H1 (cell line): Measurements from ENCODE around the gene OCEL1. TPM values are rescaled to one million over a fixed set of nuclear protein-coding genes. Genes with fewer than 3 reads are reported as not detected.
A peak's percentile ranks its signal among the peaks of the same experiment; 100 is the strongest.

ENCODE experiments used
- CTCF ChIA-PET: fragments of 300-600 bp; sonication (Branson Sonifier 250); formaldehyde crosslinking; loops from one replicate; lab custom pipeline; 2021; ENCODE audit not compliant: partially characterized antibody; lab: Charles Lee
- POLR2A ChIA-PET: fragments of 300-600 bp; sonication (Branson Sonifier 250); formaldehyde crosslinking; loops from one replicate; lab custom pipeline; 2021; ENCODE audit warnings: inconsistent platforms; ENCODE audit not compliant: partially characterized antibody; lab: Charles Lee
- DNase-seq, 2 experiments: peaks; one replicate each; pipeline versions ENCODE4 v3.0.0 to v3.0.0-alpha.2; 2010 to 2022; ENCODE audit warnings: low spot score in 2 of 2, low read depth in 1 of 2, mixed read lengths in 1 of 2
- FAIRE-seq: peaks from 2 replicates; lab custom pipeline; 2011; peaks lifted over from hg19 to GRCh38; lab: Jason Lieb, UNC
- H2AFZ ChIP-seq: 2 replicates; pipeline ENCODE4 v1.8.1; 2012; ENCODE audit warnings: low read length, inconsistent platforms
- H2AK5ac ChIP-seq: 2 replicates; pipeline ENCODE4 v1.6.1; 2013; ENCODE audit warnings: low read depth, low read length
- H2BK120ac ChIP-seq: replicated peaks from 2 replicates; pipeline ENCODE3; 2013; ENCODE audit warnings: low read depth, low read length, inconsistent platforms
- H2BK12ac ChIP-seq: 2 replicates; pipeline ENCODE4 v1.6.1; 2013; ENCODE audit warnings: low read depth, low read length
- H2BK15ac ChIP-seq: 2 replicates; pipeline ENCODE4 v1.6.1; 2013; ENCODE audit warnings: low read length
- H2BK20ac ChIP-seq: 2 replicates; pipeline ENCODE4 v1.6.1; 2013; ENCODE audit warnings: low read length
- H2BK5ac ChIP-seq: 2 replicates; pipeline ENCODE4 v1.6.1; 2013; ENCODE audit warnings: low read depth, low read length
- H3K14ac ChIP-seq: 2 replicates; pipeline ENCODE4 v1.6.1; 2013; ENCODE audit warnings: inconsistent platforms; ENCODE audit not compliant: insufficient read length
- H3K18ac ChIP-seq: 2 replicates; pipeline ENCODE4 v1.6.1; 2013; ENCODE audit warnings: low read length; ENCODE audit errors: extremely low read depth
- H3K23ac ChIP-seq: 2 replicates; pipeline ENCODE4 v1.6.1; 2013; ENCODE audit warnings: inconsistent platforms; ENCODE audit not compliant: insufficient read length
- H3K23me2 ChIP-seq: 2 replicates; pipeline ENCODE4 v1.6.1; 2013; ENCODE audit warnings: low read depth, low read length
- H3K27ac ChIP-seq: 2 replicates; pipeline ENCODE4 v1.6.1; 2011; ENCODE audit warnings: low read depth, low read length, inconsistent platforms
- H3K27me3 ChIP-seq, 4 experiments: replicated peaks in 1 of 4; 1 replicate in 1 of 4; 2 replicates in 3 of 4; pipeline versions ENCODE4 v1.6.1 to v1.8.1; 2011 to 2013; ENCODE audit warnings: low read length in 3 of 4, mild to moderate bottlenecking in 3 of 4, inconsistent platforms in 2 of 4, mixed read lengths in 2 of 4, moderate library complexity in 1 of 4; ENCODE audit not compliant: control insufficient read depth in 3 of 4, insufficient read depth in 3 of 4; ENCODE audit errors: extremely low read depth in 1 of 4
- H3K36me3 ChIP-seq, 4 experiments: 2 replicates each; pipeline versions ENCODE4 v1.6.1 to v1.8.1; 2011 to 2013; ENCODE audit warnings: mild to moderate bottlenecking in 4 of 4, low read length in 3 of 4, moderate library complexity in 2 of 4, control low read depth in 1 of 4, inconsistent platforms in 1 of 4; ENCODE audit not compliant: insufficient read depth in 4 of 4, control insufficient read depth in 2 of 4
- H3K4ac ChIP-seq: replicated peaks from 2 replicates; pipeline ENCODE3; 2013; ENCODE audit warnings: low read length, low read depth, mixed read lengths, inconsistent platforms; ENCODE audit not compliant: insufficient read length
- H3K4me1 ChIP-seq, 4 experiments: replicated peaks in 1 of 4; 1 replicate in 1 of 4; 2 replicates in 3 of 4; pipeline versions ENCODE4 v1.6.1 to v1.8.1; 2011 to 2013; ENCODE audit warnings: low read length in 3 of 4, inconsistent platforms in 2 of 4, mixed read lengths in 1 of 4; ENCODE audit not compliant: insufficient read depth in 4 of 4, control insufficient read depth in 3 of 4
- H3K4me2 ChIP-seq, 2 experiments: 2 replicates each; pipeline versions ENCODE4 v1.6.1 to v1.8.1; 2011 to 2013; ENCODE audit warnings: low read depth in 2 of 2, low read length in 2 of 2, control low read depth in 1 of 2, inconsistent platforms in 1 of 2, mild to moderate bottlenecking in 1 of 2; ENCODE audit not compliant: insufficient read depth in 1 of 2
- H3K4me3 ChIP-seq, 4 experiments: fragments of 200-600, 300-600 bp in 1 of 4; sonication (generic), shearing (Covaris generic), sonication (Bioruptor Twin) in 1 of 4; 2 replicates each; pipeline versions ENCODE4 v1.5.1 to v1.8.1; 2011 to 2016; ENCODE audit warnings: low read length in 4 of 4, low read depth in 3 of 4, control low read depth in 2 of 4, inconsistent platforms in 2 of 4, mild to moderate bottlenecking in 2 of 4, mixed read lengths in 1 of 4, moderate library complexity in 1 of 4; ENCODE audit not compliant: insufficient read depth in 2 of 4; ENCODE audit errors: extremely low read depth in 1 of 4
- H3K56ac ChIP-seq: replicated peaks from 2 replicates; pipeline ENCODE3; 2013; ENCODE audit warnings: low read depth, mild to moderate bottlenecking, mixed read lengths, low read length, inconsistent platforms; ENCODE audit not compliant: insufficient read length
- H3K79me1 ChIP-seq: 2 replicates; pipeline ENCODE4 v1.6.1; 2013; ENCODE audit warnings: low read depth, low read length, control low read depth
- H3K79me2 ChIP-seq, 2 experiments: 2 replicates each; pipeline versions ENCODE4 v1.6.1 to v1.8.1; 2012 to 2013; ENCODE audit warnings: low read length in 2 of 2, mild to moderate bottlenecking in 2 of 2, inconsistent platforms in 1 of 2; ENCODE audit not compliant: insufficient read depth in 2 of 2, control insufficient read depth in 1 of 2
- H3K9ac ChIP-seq, 4 experiments: replicated peaks in 1 of 4; 1 replicate in 1 of 4; 2 replicates in 3 of 4; pipeline versions ENCODE4 v1.6.1 to v1.8.1; 2011 to 2013; ENCODE audit warnings: low read depth in 3 of 4, low read length in 3 of 4, control low read depth in 2 of 4, mild to moderate bottlenecking in 2 of 4, moderate library complexity in 2 of 4, inconsistent platforms in 1 of 4; ENCODE audit errors: extremely low read depth in 1 of 4
- H3K9me3 ChIP-seq, 2 experiments: 2 replicates each; pipeline versions ENCODE4 v1.6.1 to v1.8.1; 2012 to 2013; ENCODE audit warnings: mild to moderate bottlenecking in 2 of 2, moderate library complexity in 2 of 2, control low read depth in 1 of 2, inconsistent platforms in 1 of 2, low read depth in 1 of 2, low read length in 1 of 2, mixed read lengths in 1 of 2; ENCODE audit not compliant: insufficient read depth in 2 of 2
- H4K20me1 ChIP-seq, 2 experiments: replicated peaks in 1 of 2; 2 replicates each; pipeline versions ENCODE3 to v1.8.1; 2011 to 2013; ENCODE audit warnings: inconsistent platforms in 2 of 2, low read length in 2 of 2, mild to moderate bottlenecking in 1 of 2; ENCODE audit not compliant: insufficient read depth in 2 of 2, control insufficient read depth in 1 of 2
- H4K5ac ChIP-seq: 2 replicates; pipeline ENCODE4 v1.6.1; 2013; ENCODE audit warnings: low read length, low read depth, mixed read lengths, inconsistent platforms; ENCODE audit not compliant: insufficient read length
- H4K8ac ChIP-seq: 2 replicates; pipeline ENCODE4 v1.8.0; 2013; ENCODE audit warnings: mild to moderate bottlenecking, moderate library complexity, low read length, inconsistent platforms; ENCODE audit not compliant: insufficient read depth; ENCODE audit errors: extremely low read depth
- H4K91ac ChIP-seq: replicated peaks from 2 replicates; pipeline ENCODE3; 2013; ENCODE audit warnings: low read length, mixed read lengths, inconsistent platforms; ENCODE audit not compliant: insufficient read length
- BCL11A ChIP-seq, 2 experiments: IDR thresholded peaks; one replicate each; pipeline ENCODE4 v1.6.1; 2011; ENCODE audit warnings: low read depth in 2 of 2, low read length in 2 of 2, mild to moderate bottlenecking in 2 of 2
- KDM4A ChIP-seq: IDR thresholded peaks from one replicate; pipeline ENCODE4 v1.7.1; 2012; ENCODE audit warnings: low read depth, mild to moderate bottlenecking, moderate library complexity, low read length, inconsistent platforms; ENCODE audit not compliant: severe bottlenecking
- POLR2AphosphoS5 ChIP-seq: IDR thresholded peaks from 2 replicates; pipeline ENCODE4 v1.6.1; 2011; ENCODE audit warnings: low read depth, low read length
- SIX5 ChIP-seq: IDR thresholded peaks from 2 replicates; pipeline ENCODE4 v1.6.1; 2011; ENCODE audit warnings: mild to moderate bottlenecking, low read depth, low read length
- SP2 ChIP-seq: IDR thresholded peaks from 2 replicates; pipeline ENCODE4 v1.6.1; 2012; ENCODE audit warnings: mild to moderate bottlenecking, low read length, inconsistent platforms
- SUZ12 ChIP-seq: fragments of 200-600 bp; sonication (generic); IDR thresholded peaks from 2 replicates; pipeline ENCODE4 v1.6.1; 2012; ENCODE audit warnings: mild to moderate bottlenecking, inconsistent platforms, low read length, moderate library complexity, mixed read lengths
- WGBS, 2 experiments: shearing (Covaris generic) in 1 of 2; methylation state at CpG; one replicate each; pipeline versions ENCODE4 v1.1.6 to v1.1.7; 2013 to 2015; ENCODE audit warnings: low lambda C conversion rate in 2 of 2, mixed read lengths in 2 of 2, inconsistent platforms in 1 of 2, low coverage in 1 of 2, missing lambda C conversion rate in 1 of 2; ENCODE audit not compliant: insufficient replicate concordance in 2 of 2, insufficient coverage in 1 of 2, insufficient read length in 1 of 2; ENCODE audit errors: extremely low coverage in 1 of 2, missing lambda C conversion rate in 1 of 2; 5-methylcytosine and 5-hydroxymethylcytosine counted together
- polyA plus RNA-seq, 7 experiments: library from polyadenylated mRNA; depleted of rRNA in 3 of 7; stranded (reverse) in 5 of 7; unstranded in 2 of 7; fragments of >200 nt in 5 of 7; fragments of 200-250 nt in 2 of 7; gene quantifications; 1 replicate in 5 of 7; 2 replicates in 1 of 7; 4 replicates in 1 of 7; pipeline versions ENCODE4 v1.2.1 to v1.2.3, GENCODE V29; 2011 to 2013; ENCODE audit warnings: missing spikeins in 2 of 7, mixed read lengths in 2 of 7
- total RNA-seq: library from RNA; stranded (reverse); fragmentation: NEBNext Ultra II Directional; extraction: Animal tissue kit (Norgen Biotek cat#: 25700); gene quantifications from 2 replicates; pipeline ENCODE4 v1.2.1, GENCODE V29; 2021

OCEL1 gene
- total and polyA plus RNA-seq, 2 of the 8 experiments (the other 6 are each of a cell fraction or from before 2014, with no cell fraction given) = 13.3 to 32.6 TPM

GRCh38 chr19:17202713-17203112, 23.3 kb upstream of the OCEL1 start:
- no peak overlapping the region for H2AK5ac ChIP-seq
- no peak overlapping the region for H4K91ac ChIP-seq
- H3K14ac ChIP-seq = no peak overlapping the region
- no peak overlapping the region for H4K5ac ChIP-seq
- no peak overlapping the region for H3K18ac ChIP-seq
- H3K27ac ChIP-seq = no peak overlapping the region
- no peak overlapping the region for H2BK5ac ChIP-seq
- no peaks in the 10 kb centered on the region for H3K23me2 ChIP-seq
- peak overlapping the region; percentile 41; the same call in 1 of the 2 replicates for H4K8ac ChIP-seq
- FAIRE-seq = no peak
- DNase-seq = no peak
- no peak overlapping the region for H3K4me3 ChIP-seq
- no peaks in the 10 kb centered on the region for H3K79me2 ChIP-seq
- no peaks in the 10 kb centered on the region for H3K27me3 ChIP-seq
- no peaks in the 10 kb centered on the region for H3K4me1 ChIP-seq
- no peak overlapping the region for H3K9ac ChIP-seq
- H3K4ac ChIP-seq = no peak overlapping the region
- 91% methylated on average over 11 of the region's 17 CpGs; no CpG with 5 or more reads in 1 of the 2 experiments for WGBS, 2 experiments
- H2AFZ ChIP-seq = no peak overlapping the region
- H3K79me1 ChIP-seq = no peaks in the 10 kb centered on the region
- no peak overlapping the region for H2BK12ac ChIP-seq
- TF ChIP-seq SIX5 = no peak
- no peak for TF ChIP-seq POLR2AphosphoS5
- TF ChIP-seq KDM4A = no peak
- no peak for TF ChIP-seq SUZ12
- TF ChIP-seq SP2 = no peak
- no peak for TF ChIP-seq BCL11A (IDR thresholded peaks at IDR 0.05; ENCODE audit: low read depth in 2 of 2, low read length in 2 of 2)
- H3K9me3 ChIP-seq = no peaks in the 10 kb centered on the region
- H2BK120ac ChIP-seq = no peak overlapping the region
- no peak overlapping the region for H2BK20ac ChIP-seq
- H3K56ac ChIP-seq = no peak overlapping the region
- no peak overlapping the region for H3K23ac ChIP-seq
- CTCF ChIA-PET = interaction anchor here (0.6 to 1.8 kb wide), 2 partner anchors 11 to 76 kb away, joined by 3 to 5 read pairs; no protein-coding TSS in a partner anchor
- H3K36me3 ChIP-seq = peaks cover 0 to 34% (median 17%) of the 10 kb centered on the region in 4 experiments; a peak in 7 of 8 replicates
- peaks cover 0 to 2% of the 10 kb centered on the region in 2 experiments for H4K20me1 ChIP-seq
- no peak overlapping the region for H3K4me2 ChIP-seq
- POLR2A ChIA-PET = no interaction called here
- no peak overlapping the region for H2BK15ac ChIP-seq
